Measurements from ENCODE around the gene DMC1.
"Not testable (repeated sequence)": the region's sequence is repeated elsewhere in the genome, so short reads cannot be mapped to it uniquely, and the experiment has no call there.

DMC1 gene

DNA sequence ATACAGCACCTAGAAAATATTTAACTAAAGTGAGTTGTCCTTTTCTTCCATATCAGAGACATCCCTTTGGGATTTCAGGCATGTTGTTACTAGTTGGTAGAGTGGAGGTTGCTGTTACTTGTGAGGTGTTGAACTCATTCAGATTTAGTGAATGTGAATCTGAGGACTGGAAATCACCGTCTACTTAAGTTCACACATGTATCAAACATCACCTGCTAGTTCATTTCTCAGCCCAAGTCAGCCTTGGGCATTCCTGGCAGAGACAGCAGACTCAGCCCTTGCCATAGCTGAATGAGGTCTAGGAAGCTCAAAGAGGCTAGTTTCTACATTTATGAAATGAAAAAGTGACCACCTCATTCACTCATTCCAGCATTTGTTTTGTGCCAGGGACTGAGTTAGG, 92.4 kb downstream of the DMC1 start:
- DNase-seq (ENCODE audit: low read depth, low spot score), result no peak

GRCh38 chr22:38474003-38474607, 95.9 kb downstream of the DMC1 start:
- Histone ChIP-seq H3K9me3 (ENCODE audit: low read depth, low read length) (no peaks in the 10 kb centered on the region), H3K36me3 (ENCODE audit: insufficient read depth, low read length) (no peaks in the 10 kb centered on the region), H3K27ac (no peak overlapping the region), H3K4me3 (no peak overlapping the region), H3K9ac (ENCODE audit: insufficient read length) (no peak overlapping the region)
- DNase-seq (ENCODE audit: low read depth, low spot score), result no peak
- TF ChIP-seq FOXP2 (optimal IDR thresholded peaks at IDR 0.05; ENCODE audit: control extremely low read depth, extremely low read length, insufficient read depth) (no peak), POLR2AphosphoS5 (IDR thresholded peaks at IDR 0.05; ENCODE audit: borderline replicate concordance, low read depth, low read length) (no peak), EZH2 (IDR thresholded peaks at IDR 0.05) (no peak)

More for the DNA sequence above, 92.4 kb downstream of the DMC1 start:
- Histone ChIP-seq H3K9me3 (ENCODE audit: low read depth, low read length) (no peaks in the 10 kb centered on the region), H3K9ac (ENCODE audit: insufficient read length) (no peak overlapping the region), H3K36me3 (ENCODE audit: insufficient read depth, low read length) (peaks cover 17% of the 10 kb centered on the region), H3K4me3 (no peak overlapping the region), H3K27ac (no peak overlapping the region)
- TF ChIP-seq FOXP2 (optimal IDR thresholded peaks at IDR 0.05; ENCODE audit: control extremely low read depth, extremely low read length, insufficient read depth) (no peak), EZH2 (IDR thresholded peaks at IDR 0.05) (no peak), POLR2AphosphoS5 (IDR thresholded peaks at IDR 0.05; ENCODE audit: borderline replicate concordance, low read depth, low read length) (no peak)

DNA sequence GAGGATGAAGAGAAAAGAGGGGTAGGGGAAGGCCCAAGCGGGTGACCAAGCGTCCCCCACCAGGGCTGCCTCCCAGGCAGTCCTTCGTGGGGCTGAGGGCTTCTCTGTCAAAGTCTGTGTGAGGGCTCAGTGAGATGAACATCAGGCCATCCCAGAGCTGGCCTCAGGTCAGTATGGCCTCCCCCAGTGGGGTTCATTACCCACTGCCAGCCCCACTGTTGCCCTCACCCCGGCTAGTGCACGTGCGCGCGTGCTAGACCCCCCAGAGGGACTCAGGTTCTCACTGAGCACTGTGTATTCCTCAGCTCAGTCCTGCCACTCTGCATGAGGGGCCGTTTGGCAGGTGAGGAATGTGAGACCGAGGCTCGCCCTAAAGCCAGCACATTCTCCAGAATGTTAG, 98.7 kb downstream of the DMC1 start:
- no peak overlapping the region for H3K4me3 ChIP-seq
- TF ChIP-seq EZH2 (IDR thresholded peaks at IDR 0.05) (no peak), FOXP2 (optimal IDR thresholded peaks at IDR 0.05; ENCODE audit: control extremely low read depth, extremely low read length, insufficient read depth) (no peak), POLR2AphosphoS5 (IDR thresholded peaks at IDR 0.05; ENCODE audit: borderline replicate concordance, low read depth, low read length) (no peak)
- H3K36me3 ChIP-seq (ENCODE audit: insufficient read depth, low read length), result no peaks in the 10 kb centered on the region
- H3K9me3 ChIP-seq (ENCODE audit: low read depth, low read length), result no peaks in the 10 kb centered on the region
- H3K27ac ChIP-seq, result no peak overlapping the region
- DNase-seq (ENCODE audit: low read depth, low spot score), result no peak
- no peak overlapping the region for H3K9ac ChIP-seq (ENCODE audit: insufficient read length)

DNA sequence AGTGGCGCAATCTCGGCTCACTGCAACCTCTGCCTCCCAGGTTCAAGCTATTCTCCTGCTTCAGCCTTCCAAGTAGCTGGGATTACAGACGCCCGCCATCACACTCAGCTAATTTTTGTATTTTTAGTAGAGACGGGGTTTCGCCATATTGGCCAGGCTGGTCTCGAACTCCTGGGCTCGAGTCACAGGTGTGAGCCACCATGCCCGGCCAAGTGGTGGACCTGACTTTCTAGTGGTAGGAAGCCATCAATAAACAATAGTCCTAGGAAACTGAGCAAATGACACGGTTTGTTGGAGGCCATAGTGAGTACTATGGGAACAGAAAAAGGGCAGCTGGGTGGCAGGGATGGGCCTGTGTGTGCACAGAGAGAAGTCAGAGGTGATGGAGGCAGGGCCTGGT, 99.8 kb downstream of the DMC1 start:
- H3K9me3 ChIP-seq (ENCODE audit: low read depth, low read length); H3K9ac ChIP-seq (ENCODE audit: insufficient read length); DNase-seq (ENCODE audit: low read depth, low spot score); H3K4me3 ChIP-seq; H3K36me3 ChIP-seq (ENCODE audit: insufficient read depth, low read length); H3K27ac ChIP-seq: not testable (repeated sequence)

GRCh38 chr22:38469306-38469781, 100.6 kb downstream of the DMC1 start:
- Histone ChIP-seq H3K9ac (ENCODE audit: insufficient read length) (no peak overlapping the region), H3K36me3 (ENCODE audit: insufficient read depth, low read length) (no peaks in the 10 kb centered on the region), H3K4me3 (no peak overlapping the region), H3K9me3 (ENCODE audit: low read depth, low read length) (no peaks in the 10 kb centered on the region), H3K27ac (no peak overlapping the region)
- no peak for DNase-seq (ENCODE audit: low read depth, low spot score)
- TF ChIP-seq POLR2AphosphoS5 (IDR thresholded peaks at IDR 0.05; ENCODE audit: borderline replicate concordance, low read depth, low read length), result no peak
- TF ChIP-seq EZH2 (IDR thresholded peaks at IDR 0.05), result no peak

All from SK-N-MC (cell line).